H1 (cell line): ENCODE results near the gene ACMSD.

Experiments
- BRCA1 ChIP-seq: IDR thresholded peaks from 2 replicates; pipeline ENCODE4 v1.6.1; 2012; ENCODE audit warnings: low read depth, low read length, improper control_type of control experiment
- CTCF ChIP-seq, 3 experiments: IDR thresholded peaks; 1 replicate in 2 of 3; 2 replicates in 1 of 3; pipeline versions ENCODE4 v1.5.1 to v1.6.1; 2011; ENCODE audit warnings: low read length in 3 of 3, mild to moderate bottlenecking in 3 of 3, inconsistent platforms in 2 of 3, low read depth in 1 of 3, moderate library complexity in 1 of 3; ENCODE audit not compliant: insufficient read depth in 1 of 3; ENCODE audit errors: control extremely low read depth in 1 of 3
- EP300 ChIP-seq, 2 experiments: IDR thresholded peaks; 1 replicate in 1 of 2; 2 replicates in 1 of 2; pipeline ENCODE4 v1.6.1; 2011 to 2012; ENCODE audit warnings: low read depth in 2 of 2, low read length in 2 of 2, mild to moderate bottlenecking in 2 of 2, borderline replicate concordance in 1 of 2, inconsistent platforms in 1 of 2, moderate library complexity in 1 of 2
- EZH2 ChIP-seq: fragments of 200-600 bp; sonication (generic); IDR thresholded peaks from 2 replicates; pipeline ENCODE4 v1.7.1; 2012; ENCODE audit warnings: low read depth, mild to moderate bottlenecking, moderate library complexity, low read length, inconsistent platforms; ENCODE audit not compliant: severe bottlenecking
- GABPA ChIP-seq: IDR thresholded peaks from 2 replicates; pipeline ENCODE4 v1.6.1; 2011; ENCODE audit warnings: mild to moderate bottlenecking, low read length, moderate library complexity, borderline replicate concordance; ENCODE audit not compliant: insufficient read depth
- RBBP5 ChIP-seq: IDR thresholded peaks from 2 replicates; pipeline ENCODE4 v1.7.1; 2012; ENCODE audit warnings: low read depth, mild to moderate bottlenecking, inconsistent platforms, low read length, moderate library complexity, borderline replicate concordance
- USF2 ChIP-seq: IDR thresholded peaks from 2 replicates; pipeline ENCODE4 v1.6.1; 2011; ENCODE audit warnings: low read length, improper control_type of control experiment

GRCh38 chr2:134858245-134858644 is 19.8 kb downstream of the ACMSD start:
- TF ChIP-seq EP300 (IDR thresholded peaks at IDR 0.05; ENCODE audit: borderline replicate concordance in 1 of 2, low read depth in 2 of 2, low read length in 2 of 2) (no peak), GABPA (no peak), RBBP5 (no peak), CTCF (IDR thresholded peaks at IDR 0.05; ENCODE audit: control extremely low read depth in 1 of 3, insufficient read depth in 1 of 3, low read depth in 1 of 3, low read length in 3 of 3) (no peak), BRCA1 (no peak), EZH2 (no peak), USF2 (no peak)
